GM12872 (cell line): ENCODE results near the gene LRRC36.

Experiments
- CTCF ChIP-seq: IDR thresholded peaks from 3 replicates; pipeline ENCODE4 v1.5.1; 2011; ENCODE audit warnings: low read depth, mild to moderate bottlenecking, low read length, moderate library complexity; ENCODE audit not compliant: insufficient read depth

LRRC36 gene

GRCh38 chr16:67339453-67339852 lies 12.8 kb downstream of the LRRC36 start:
- peak; percentile 26; the same call in 1 of the 3 replicates for TF ChIP-seq CTCF

- no peak for TF ChIP-seq CTCF
These were observed 14.6 kb downstream of the LRRC36 start for GRCh38 chr16:67341250-67341649.

- no peak for TF ChIP-seq CTCF
These were observed 16.0 kb downstream of the LRRC36 start for GRCh38 chr16:67342616-67343015.

- no peak for TF ChIP-seq CTCF
These were observed 18.8 kb downstream of the LRRC36 start for GRCh38 chr16:67345401-67345800.

GRCh38 chr16:67346341-67346740 lies 19.7 kb downstream of the LRRC36 start:
- no peak for TF ChIP-seq CTCF

- TF ChIP-seq CTCF = peak; percentile 47
These were observed 22.6 kb downstream of the LRRC36 start for GRCh38 chr16:67349172-67349571.

- TF ChIP-seq CTCF = no peak
These were observed 23.7 kb downstream of the LRRC36 start for GRCh38 chr16:67350324-67350723.

- no peak for TF ChIP-seq CTCF
These were observed 29.8 kb downstream of the LRRC36 start for GRCh38 chr16:67356396-67356795.
